Jurkat, Clone E6-1 (cell line): ENCODE measurements around the gene SPARCL1.
"Not testable (repeated sequence)": the region's sequence is repeated elsewhere in the genome, so short reads cannot be mapped to it uniquely, and the experiment has no call there.

Source experiments
- DNase-seq: peaks from one replicate; pipeline ENCODE4 v3.0.0-alpha.2; 2011; ENCODE audit warnings: low read depth, low spot score
- H3K4me3 ChIP-seq: 2 replicates; pipeline ENCODE4 v1.5.1; 2011; ENCODE audit warnings: mild to moderate bottlenecking, low read length, control low read depth, moderate library complexity

The SPARCL1 gene

GRCh38 chr4:87510747-87511146, 18.4 kb downstream of the SPARCL1 start:
- DNase-seq: no peak

GRCh38 chr4:87506974-87507701, 22.0 kb downstream of the SPARCL1 start:
- H3K4me3 ChIP-seq: no peak overlapping the region
- no peak for DNase-seq

More at GRCh38 chr4:87510747-87511146, 18.4 kb downstream of the SPARCL1 start:
- no peak overlapping the region for H3K4me3 ChIP-seq

GRCh38 chr4:87505862-87506261, 23.3 kb downstream of the SPARCL1 start:
- no peak for DNase-seq
- H3K4me3 ChIP-seq: no peak overlapping the region

- DNase-seq: no peak
- no peak overlapping the region for H3K4me3 ChIP-seq
These were observed 26.5 kb downstream of the SPARCL1 start for GRCh38 chr4:87502580-87503238.

GRCh38 chr4:87500092-87500462, 29.1 kb downstream of the SPARCL1 start:
- no peak overlapping the region for H3K4me3 ChIP-seq
- DNase-seq: no peak

- no peak overlapping the region for H3K4me3 ChIP-seq
- DNase-seq: no peak
These were observed 29.6 kb downstream of the SPARCL1 start for GRCh38 chr4:87499403-87500091.

GRCh38 chr4:87498446-87498900, 30.7 kb downstream of the SPARCL1 start:
- DNase-seq: no peak
- no peak overlapping the region for H3K4me3 ChIP-seq

- DNase-seq: no peak
- no peak overlapping the region for H3K4me3 ChIP-seq
These were observed 31.6 kb downstream of the SPARCL1 start for GRCh38 chr4:87497578-87497977.

GRCh38 chr4:87497159-87497558, 32.0 kb downstream of the SPARCL1 start:
- no peak overlapping the region for H3K4me3 ChIP-seq
- no peak for DNase-seq

GRCh38 chr4:87493115-87493514, 36.1 kb downstream of the SPARCL1 start:
- H3K4me3 ChIP-seq: no peak overlapping the region
- no peak for DNase-seq

- not testable (repeated sequence) for DNase-seq, H3K4me3 ChIP-seq
These were observed 37.3 kb downstream of the SPARCL1 start for GRCh38 chr4:87491851-87492250.

- H3K4me3 ChIP-seq: no peak overlapping the region
- no peak for DNase-seq
These were observed 37.7 kb downstream of the SPARCL1 start for GRCh38 chr4:87491436-87491835.

GRCh38 chr4:87490664-87491369, 38.4 kb downstream of the SPARCL1 start:
- H3K4me3 ChIP-seq: no peak overlapping the region
- DNase-seq: no peak

- DNase-seq: no peak
- no peak overlapping the region for H3K4me3 ChIP-seq
These were observed 39.5 kb downstream of the SPARCL1 start for GRCh38 chr4:87489678-87490077.

GRCh38 chr4:87488666-87489065, 40.5 kb downstream of the SPARCL1 start:
- DNase-seq: not testable (repeated sequence)

GRCh38 chr4:87483247-87483646, 45.9 kb downstream of the SPARCL1 start:
- H3K4me3 ChIP-seq, DNase-seq: not testable (repeated sequence)

More at GRCh38 chr4:87488666-87489065, 40.5 kb downstream of the SPARCL1 start:
- not testable (repeated sequence) for H3K4me3 ChIP-seq

- no peak overlapping the region for H3K4me3 ChIP-seq
- DNase-seq: no peak
These were observed 47.8 kb downstream of the SPARCL1 start for GRCh38 chr4:87481377-87481776.

- no peak overlapping the region for H3K4me3 ChIP-seq
- DNase-seq: no peak
These were observed 50.4 kb downstream of the SPARCL1 start for GRCh38 chr4:87478732-87479250.

- H3K4me3 ChIP-seq: no peak overlapping the region
- no peak for DNase-seq
These were observed 52.2 kb downstream of the SPARCL1 start for GRCh38 chr4:87476934-87477333.
